ENCODE measurements around the gene LBR. TPM values are rescaled to one million over a fixed set of nuclear protein-coding genes. Genes with fewer than 3 reads are reported as not detected.
A peak's percentile ranks its signal among the peaks of the same experiment; 100 is the strongest.

Gene LBR
- total and polyA plus RNA-seq, 2 experiments from 2014 or later: 29.6 to 54.2 TPM

- Histone ChIP-seq H3K27me3 (no peaks in the 10 kb centered on the region), H3K9me3 (ENCODE audit: low read depth) (no peaks in the 10 kb centered on the region), H3K79me2 (peaks cover 92% of the 10 kb centered on the region), H3K4me2 (no peak overlapping the region), H3K4me1 (ENCODE audit: insufficient read depth) (peaks cover 32% of the 10 kb centered on the region), H2AFZ (no peak overlapping the region), H3K36me3 (replicated peaks; ENCODE audit: insufficient read depth, low read depth) (no peaks in the 10 kb centered on the region), H4K20me1 (ENCODE audit: insufficient read depth, poor library complexity, severe bottlenecking) (peaks cover 8% of the 10 kb centered on the region), H3K4me3 (no peak overlapping the region), H3K27ac (peak overlapping the region; percentile 30), H3K9me2 (replicated peaks; ENCODE audit: insufficient read depth) (no peaks in the 10 kb centered on the region)
- 44% methylated on average over 4 of the region's 4 CpGs for WGBS (ENCODE audit: low lambda C conversion rate, missing lambda C conversion rate)
- peak; percentile 52 for DNase-seq (ENCODE audit: low spot score)
- no peak for TF ChIP-seq EZH2 (IDR thresholded peaks at IDR 0.05; ENCODE audit: borderline replicate concordance)
- no peak for TF ChIP-seq EZH2phosphoT487 (IDR thresholded peaks at IDR 0.05; ENCODE audit: low read depth, severe bottlenecking, unreplicated experiment)
- no peak for TF ChIP-seq CTCF (IDR thresholded peaks at IDR 0.05; ENCODE audit: poor library complexity)
These were observed 9.2 kb downstream of the LBR start for GRCh38 chr1:225418598-225418997.

- 55% methylated on average over 2 of the region's 2 CpGs for WGBS (ENCODE audit: low lambda C conversion rate, missing lambda C conversion rate)
- Histone ChIP-seq H3K4me3 (no peak overlapping the region), H3K4me2 (no peak overlapping the region), H4K20me1 (ENCODE audit: insufficient read depth, poor library complexity, severe bottlenecking) (peaks cover 4% of the 10 kb centered on the region), H3K9me3 (ENCODE audit: low read depth) (no peaks in the 10 kb centered on the region), H2AFZ (no peak overlapping the region), H3K4me1 (ENCODE audit: insufficient read depth) (peaks cover 27% of the 10 kb centered on the region), H3K9me2 (replicated peaks; ENCODE audit: insufficient read depth) (no peaks in the 10 kb centered on the region), H3K27me3 (no peaks in the 10 kb centered on the region), H3K27ac (peak overlapping the region; percentile 14), H3K79me2 (peaks cover 88% of the 10 kb centered on the region), H3K36me3 (replicated peaks; ENCODE audit: insufficient read depth, low read depth) (no peaks in the 10 kb centered on the region)
- TF ChIP-seq EZH2phosphoT487 (IDR thresholded peaks at IDR 0.05; ENCODE audit: low read depth, severe bottlenecking, unreplicated experiment) (no peak), CTCF (IDR thresholded peaks at IDR 0.05; ENCODE audit: poor library complexity) (no peak), EZH2 (IDR thresholded peaks at IDR 0.05; ENCODE audit: borderline replicate concordance) (no peak)
- DNase-seq (ENCODE audit: low spot score): no peak
These were observed 9.8 kb downstream of the LBR start for GRCh38 chr1:225418059-225418458.

GRCh38 chr1:225415967-225416745 lies 11.7 kb downstream of the LBR start:
- 90% methylated on average over 11 of the region's 11 CpGs for WGBS (ENCODE audit: low lambda C conversion rate, missing lambda C conversion rate)
- H3K4me2 ChIP-seq: no peak overlapping the region
- H3K9me3 ChIP-seq (ENCODE audit: low read depth): no peaks in the 10 kb centered on the region
- no peak for TF ChIP-seq CTCF (IDR thresholded peaks at IDR 0.05; ENCODE audit: poor library complexity)
- no peak for TF ChIP-seq EZH2phosphoT487 (IDR thresholded peaks at IDR 0.05; ENCODE audit: low read depth, severe bottlenecking, unreplicated experiment)
- TF ChIP-seq EZH2 (IDR thresholded peaks at IDR 0.05; ENCODE audit: borderline replicate concordance): no peak
- no peaks in the 10 kb centered on the region for H3K9me2 ChIP-seq (replicated peaks; ENCODE audit: insufficient read depth)
- no peaks in the 10 kb centered on the region for H4K20me1 ChIP-seq (ENCODE audit: insufficient read depth, poor library complexity, severe bottlenecking)
- H3K36me3 ChIP-seq (replicated peaks; ENCODE audit: insufficient read depth, low read depth): no peaks in the 10 kb centered on the region
- H3K4me3 ChIP-seq: no peak overlapping the region
- H3K27me3 ChIP-seq: no peaks in the 10 kb centered on the region
- no peak overlapping the region for H2AFZ ChIP-seq
- no peak overlapping the region for H3K27ac ChIP-seq
- DNase-seq (ENCODE audit: low spot score): no peak
- peaks cover 77% of the 10 kb centered on the region for H3K79me2 ChIP-seq
- peaks cover 17% of the 10 kb centered on the region for H3K4me1 ChIP-seq (ENCODE audit: insufficient read depth)

Measured in hepatocyte (in vitro differentiated cells).